Measurements from ENCODE around the gene NPFFR2. TPM values are rescaled to one million over a fixed set of nuclear protein-coding genes. Genes with fewer than 3 reads are reported as not detected.
"Not testable (repeated sequence)": the region's sequence is repeated elsewhere in the genome, so short reads cannot be mapped to it uniquely, and the experiment has no call there.

The NPFFR2 gene
- total RNA-seq, 1 donor from 2014 or later = not detected

DNA sequence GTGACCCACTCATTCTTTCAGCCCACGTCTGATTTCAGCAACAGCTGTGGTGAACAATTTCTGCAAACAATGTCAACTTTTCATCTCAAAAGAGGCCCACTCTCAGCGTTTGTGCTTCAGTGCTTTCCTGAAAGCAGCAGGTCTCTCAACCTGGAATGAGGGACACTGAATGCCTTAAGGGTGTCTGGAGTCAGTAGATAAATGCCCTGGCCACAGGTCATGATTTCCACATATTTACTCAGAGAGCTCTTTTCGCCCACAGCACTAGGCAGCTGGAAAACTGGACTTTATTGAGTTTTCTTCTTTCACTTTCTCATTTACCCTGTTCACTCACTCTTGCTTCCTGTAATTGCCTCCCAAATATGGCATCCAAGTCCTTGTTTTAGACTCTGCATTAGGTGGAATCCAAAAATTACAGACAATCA is 52.8 kb downstream of the NPFFR2 start:
- no peak overlapping the region for H3K4me3 Mint-ChIP-seq (ENCODE audit: unreplicated experiment)
- DNase-seq (ENCODE audit: low spot score) = no peak
- peaks cover 19% of the 10 kb centered on the region for H3K27me3 Mint-ChIP-seq (ENCODE audit: low read depth)
- TF ChIP-seq, protein P1, sequence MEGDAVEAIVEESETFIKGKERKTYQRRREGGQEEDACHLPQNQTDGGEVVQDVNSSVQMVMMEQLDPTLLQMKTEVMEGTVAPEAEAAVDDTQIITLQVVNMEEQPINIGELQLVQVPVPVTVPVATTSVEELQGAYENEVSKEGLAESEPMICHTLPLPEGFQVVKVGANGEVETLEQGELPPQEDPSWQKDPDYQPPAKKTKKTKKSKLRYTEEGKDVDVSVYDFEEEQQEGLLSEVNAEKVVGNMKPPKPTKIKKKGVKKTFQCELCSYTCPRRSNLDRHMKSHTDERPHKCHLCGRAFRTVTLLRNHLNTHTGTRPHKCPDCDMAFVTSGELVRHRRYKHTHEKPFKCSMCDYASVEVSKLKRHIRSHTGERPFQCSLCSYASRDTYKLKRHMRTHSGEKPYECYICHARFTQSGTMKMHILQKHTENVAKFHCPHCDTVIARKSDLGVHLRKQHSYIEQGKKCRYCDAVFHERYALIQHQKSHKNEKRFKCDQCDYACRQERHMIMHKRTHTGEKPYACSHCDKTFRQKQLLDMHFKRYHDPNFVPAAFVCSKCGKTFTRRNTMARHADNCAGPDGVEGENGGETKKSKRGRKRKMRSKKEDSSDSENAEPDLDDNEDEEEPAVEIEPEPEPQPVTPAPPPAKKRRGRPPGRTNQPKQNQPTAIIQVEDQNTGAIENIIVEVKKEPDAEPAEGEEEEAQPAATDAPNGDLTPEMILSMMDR (IDR thresholded peaks at IDR 0.05) = no peak
- no peak overlapping the region for H3K27ac Mint-ChIP-seq (ENCODE audit: unreplicated experiment)
- no peaks in the 10 kb centered on the region for H3K4me1 Mint-ChIP-seq (ENCODE audit: low read depth)
- H3K9me3 Mint-ChIP-seq (ENCODE audit: low read depth) = no peaks in the 10 kb centered on the region
- H3K36me3 Mint-ChIP-seq (ENCODE audit: low read depth) = no peaks in the 10 kb centered on the region

DNA sequence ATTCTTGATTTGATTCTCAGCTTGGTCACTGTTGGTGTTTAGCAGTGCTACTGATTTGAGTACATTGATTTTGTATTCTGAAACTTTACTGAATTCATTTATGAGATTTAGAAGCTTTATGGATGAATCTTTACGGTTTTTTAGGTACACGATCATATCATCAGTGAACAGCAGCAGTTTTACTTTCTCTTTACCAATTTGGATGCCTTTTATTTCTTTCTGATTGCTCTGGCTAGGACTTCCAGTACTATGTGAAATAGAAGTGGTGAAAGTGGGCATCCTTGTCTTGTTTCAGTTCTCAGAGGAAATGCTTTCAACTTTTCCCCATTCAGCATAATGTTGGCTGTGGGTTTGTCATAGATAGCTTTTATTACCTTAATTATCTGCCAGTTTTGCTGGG is 58.8 kb downstream of the NPFFR2 start:
- not testable (repeated sequence) for H3K27ac Mint-ChIP-seq (ENCODE audit: unreplicated experiment); DNase-seq (ENCODE audit: low spot score); H3K9me3 Mint-ChIP-seq (ENCODE audit: low read depth); H3K4me3 Mint-ChIP-seq (ENCODE audit: unreplicated experiment); H3K4me1 Mint-ChIP-seq (ENCODE audit: low read depth); H3K36me3 Mint-ChIP-seq (ENCODE audit: low read depth)
- peaks cover 13% of the 10 kb centered on the region for H3K27me3 Mint-ChIP-seq (ENCODE audit: low read depth)

DNA sequence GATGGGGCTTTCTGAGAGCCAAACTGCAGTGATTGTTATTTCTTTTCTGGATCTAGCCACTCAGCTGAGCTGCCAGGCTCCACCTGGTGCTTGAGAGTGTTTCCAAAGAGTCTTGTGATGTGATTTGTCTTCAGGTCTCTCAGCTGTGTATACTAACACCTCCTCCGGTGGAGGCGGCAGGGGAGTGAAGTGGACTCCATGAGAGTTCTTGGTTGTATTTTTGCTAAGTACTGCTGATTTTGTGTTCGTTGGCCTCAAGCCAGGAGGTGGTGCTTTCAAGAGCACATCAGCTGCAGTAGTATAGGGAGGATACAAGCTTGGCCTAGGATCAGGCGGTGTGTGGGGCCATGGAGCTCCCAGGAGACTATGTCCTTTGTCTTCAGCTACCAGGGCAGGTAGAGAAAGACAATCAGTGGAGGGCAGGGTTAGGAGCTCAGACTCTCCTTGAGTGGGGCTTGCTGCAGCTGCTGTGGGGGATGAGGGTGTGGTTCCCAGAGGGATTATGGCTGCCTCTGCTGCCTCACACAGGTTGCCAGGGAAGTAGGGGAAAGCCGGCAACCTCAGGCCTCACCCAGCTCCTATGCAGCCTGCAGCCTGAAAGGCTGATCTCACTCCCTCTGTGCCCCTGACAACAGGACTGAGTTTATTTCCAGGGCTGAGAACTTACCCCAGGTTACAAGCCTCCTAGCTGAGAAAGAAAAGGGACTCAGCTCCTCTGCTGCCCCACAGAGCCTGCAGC is 62.4 kb downstream of the NPFFR2 start:
- H3K36me3 Mint-ChIP-seq (ENCODE audit: low read depth) = no peaks in the 10 kb centered on the region
- TF ChIP-seq, protein P1 (IDR thresholded peaks at IDR 0.05) = no peak
- H3K4me3 Mint-ChIP-seq (ENCODE audit: unreplicated experiment) = no peak overlapping the region
- no peak overlapping the region for H3K27ac Mint-ChIP-seq (ENCODE audit: unreplicated experiment)
- H3K27me3 Mint-ChIP-seq (ENCODE audit: low read depth) = peaks cover 9% of the 10 kb centered on the region
- H3K4me1 Mint-ChIP-seq (ENCODE audit: low read depth) = no peaks in the 10 kb centered on the region
- no peak for DNase-seq (ENCODE audit: low spot score)
- peaks cover 2% of the 10 kb centered on the region for H3K9me3 Mint-ChIP-seq (ENCODE audit: low read depth)

DNA sequence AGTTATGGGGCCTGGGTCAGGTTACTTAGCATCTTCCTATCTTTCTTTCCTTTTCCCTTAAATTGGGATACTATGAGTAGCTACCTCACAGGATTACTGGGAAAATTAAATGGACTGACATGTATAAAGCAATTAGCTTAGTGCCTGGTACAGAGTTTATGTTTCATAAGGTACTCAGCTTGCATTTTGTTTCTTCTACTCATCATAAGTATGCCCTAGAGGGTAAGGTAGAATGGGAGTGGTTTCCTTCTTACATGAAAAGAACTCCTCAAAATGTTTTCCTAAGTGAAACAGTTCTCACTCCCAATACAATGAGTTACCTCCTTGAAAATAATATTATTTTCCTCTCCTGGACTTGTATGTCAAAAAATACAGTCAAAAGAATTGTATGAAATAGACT is 75.7 kb downstream of the NPFFR2 start:
- Mint-ChIP-seq H3K27ac (ENCODE audit: unreplicated experiment) (no peak overlapping the region), H3K4me1 (ENCODE audit: low read depth) (peaks cover 3% of the 10 kb centered on the region), H3K27me3 (ENCODE audit: low read depth) (peaks cover 6% of the 10 kb centered on the region), H3K9me3 (ENCODE audit: low read depth) (peaks cover 3% of the 10 kb centered on the region), H3K36me3 (ENCODE audit: low read depth) (no peaks in the 10 kb centered on the region), H3K4me3 (ENCODE audit: unreplicated experiment) (no peak overlapping the region)
- TF ChIP-seq, protein P1 (IDR thresholded peaks at IDR 0.05) = no peak
- no peak for DNase-seq (ENCODE audit: low spot score)

DNA sequence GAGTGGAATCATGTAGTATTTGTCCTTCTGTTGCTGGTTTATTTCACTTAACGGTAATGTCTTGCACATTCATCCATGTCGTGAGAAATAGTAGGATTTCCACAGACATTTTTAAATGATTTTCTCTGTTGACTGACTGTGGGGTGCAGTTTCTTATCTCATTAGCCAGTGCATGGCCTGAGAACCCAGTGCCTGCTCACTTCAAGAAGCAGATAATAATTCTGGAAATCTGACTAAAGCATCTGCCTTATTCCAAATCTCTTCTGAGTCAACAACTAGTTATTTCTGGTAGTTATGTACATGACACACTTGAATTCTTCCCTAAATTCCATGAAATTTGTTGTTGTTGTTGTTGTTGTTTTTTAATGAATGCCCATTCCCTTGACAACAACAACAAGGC is 77.6 kb downstream of the NPFFR2 start:
- Mint-ChIP-seq H3K36me3 (ENCODE audit: low read depth) (no peaks in the 10 kb centered on the region), H3K4me3 (ENCODE audit: unreplicated experiment) (no peak overlapping the region), H3K27ac (ENCODE audit: unreplicated experiment) (no peak overlapping the region), H3K9me3 (ENCODE audit: low read depth) (peaks cover 4% of the 10 kb centered on the region), H3K27me3 (ENCODE audit: low read depth) (peaks cover 6% of the 10 kb centered on the region), H3K4me1 (ENCODE audit: low read depth) (peaks cover 6% of the 10 kb centered on the region)
- TF ChIP-seq, protein P1 (IDR thresholded peaks at IDR 0.05) = no peak
- no peak for DNase-seq (ENCODE audit: low spot score)

DNA sequence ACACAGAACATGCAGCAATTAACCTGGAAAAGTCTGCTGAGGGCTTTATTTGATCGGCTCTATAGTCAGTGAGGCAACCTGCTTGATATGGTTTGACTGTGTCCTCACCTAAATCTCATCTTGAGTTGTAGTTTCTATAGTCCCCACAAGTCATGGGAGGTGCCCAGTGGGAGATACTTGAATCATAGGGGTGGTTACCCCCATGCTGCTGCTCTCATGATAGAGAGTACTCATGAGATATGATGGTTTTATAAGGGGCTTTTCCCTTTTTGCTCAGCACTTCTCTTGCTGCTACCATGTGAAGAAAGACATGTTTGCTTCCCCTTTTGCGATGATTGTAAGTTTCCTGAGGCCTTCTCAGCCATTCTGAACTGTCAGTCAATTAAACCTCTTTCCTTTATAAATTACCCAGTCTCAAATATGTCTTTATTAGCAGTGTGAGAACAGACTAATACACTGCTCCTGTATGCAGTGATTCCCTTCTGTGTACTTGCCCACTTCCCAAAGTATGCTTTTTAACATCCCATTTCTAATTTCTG is 78.2 kb downstream of the NPFFR2 start:
- TF ChIP-seq, protein P1 (IDR thresholded peaks at IDR 0.05) = no peak
- Mint-ChIP-seq H3K36me3 (ENCODE audit: low read depth) (no peaks in the 10 kb centered on the region), H3K4me3 (ENCODE audit: unreplicated experiment) (no peak overlapping the region), H3K9me3 (ENCODE audit: low read depth) (peaks cover 4% of the 10 kb centered on the region), H3K27me3 (ENCODE audit: low read depth) (peaks cover 6% of the 10 kb centered on the region), H3K27ac (ENCODE audit: unreplicated experiment) (no peak overlapping the region), H3K4me1 (ENCODE audit: low read depth) (peaks cover 6% of the 10 kb centered on the region)
- no peak for DNase-seq (ENCODE audit: low spot score)
